ENCODE results near the gene PRTG. TPM values are rescaled to one million over a fixed set of nuclear protein-coding genes. Genes with fewer than 3 reads are reported as not detected.

The PRTG gene, protein sequence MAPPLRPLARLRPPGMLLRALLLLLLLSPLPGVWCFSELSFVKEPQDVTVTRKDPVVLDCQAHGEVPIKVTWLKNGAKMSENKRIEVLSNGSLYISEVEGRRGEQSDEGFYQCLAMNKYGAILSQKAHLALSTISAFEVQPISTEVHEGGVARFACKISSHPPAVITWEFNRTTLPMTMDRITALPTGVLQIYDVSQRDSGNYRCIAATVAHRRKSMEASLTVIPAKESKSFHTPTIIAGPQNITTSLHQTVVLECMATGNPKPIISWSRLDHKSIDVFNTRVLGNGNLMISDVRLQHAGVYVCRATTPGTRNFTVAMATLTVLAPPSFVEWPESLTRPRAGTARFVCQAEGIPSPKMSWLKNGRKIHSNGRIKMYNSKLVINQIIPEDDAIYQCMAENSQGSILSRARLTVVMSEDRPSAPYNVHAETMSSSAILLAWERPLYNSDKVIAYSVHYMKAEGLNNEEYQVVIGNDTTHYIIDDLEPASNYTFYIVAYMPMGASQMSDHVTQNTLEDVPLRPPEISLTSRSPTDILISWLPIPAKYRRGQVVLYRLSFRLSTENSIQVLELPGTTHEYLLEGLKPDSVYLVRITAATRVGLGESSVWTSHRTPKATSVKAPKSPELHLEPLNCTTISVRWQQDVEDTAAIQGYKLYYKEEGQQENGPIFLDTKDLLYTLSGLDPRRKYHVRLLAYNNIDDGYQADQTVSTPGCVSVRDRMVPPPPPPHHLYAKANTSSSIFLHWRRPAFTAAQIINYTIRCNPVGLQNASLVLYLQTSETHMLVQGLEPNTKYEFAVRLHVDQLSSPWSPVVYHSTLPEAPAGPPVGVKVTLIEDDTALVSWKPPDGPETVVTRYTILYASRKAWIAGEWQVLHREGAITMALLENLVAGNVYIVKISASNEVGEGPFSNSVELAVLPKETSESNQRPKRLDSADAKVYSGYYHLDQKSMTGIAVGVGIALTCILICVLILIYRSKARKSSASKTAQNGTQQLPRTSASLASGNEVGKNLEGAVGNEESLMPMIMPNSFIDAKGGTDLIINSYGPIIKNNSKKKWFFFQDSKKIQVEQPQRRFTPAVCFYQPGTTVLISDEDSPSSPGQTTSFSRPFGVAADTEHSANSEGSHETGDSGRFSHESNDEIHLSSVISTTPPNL
- total RNA-seq (2016; rRNA removed; fragmentation: Illumina TruSeq; extraction: Trizol), result 17.1 and 22.3 TPM in 2 replicates
- total RNA-seq (2016; cell fraction: cytosol; rRNA removed; fragmentation: Illumina TruSeq; extraction: Trizol; ENCODE audit: low read depth), result 2.3 and 2.9 TPM in 2 replicates
- total RNA-seq (2016; cell fraction: insoluble cytoplasmic fraction; rRNA removed; fragmentation: Illumina TruSeq; extraction: Trizol), result 17.1 and 19.9 TPM in 2 replicates
- total RNA-seq (2016; cell fraction: membrane; rRNA removed; fragmentation: Illumina TruSeq; extraction: Trizol), result 6.8 and 7.4 TPM in 2 replicates
- 37.3 and 41.9 TPM in 2 replicates for total RNA-seq (2016; cell fraction: nucleus; rRNA removed; fragmentation: Illumina TruSeq; extraction: Trizol)
- polyA plus RNA-seq (2011; rRNA removed), result 9.7 and 13.2 TPM in 2 replicates
- 6.9 and 9.7 TPM in 2 replicates for polyA plus RNA-seq (2011; cell fraction: cytosol; rRNA removed)
- 7.0 and 7.1 TPM in 2 replicates for polyA plus RNA-seq (2011; cell fraction: nucleus; rRNA removed)
- 11.5 and 14.3 TPM in 2 replicates for polyA plus RNA-seq (2012)
- 1.2 and 1.6 TPM in 2 replicates for polyA plus RNA-seq (2016; cell fraction: cytosol; fragmentation: Illumina TruSeq; extraction: Trizol; ENCODE audit: low read depth)
- 7.2 TPM in 2 replicates for polyA plus RNA-seq (2016; cell fraction: insoluble cytoplasmic fraction; fragmentation: Illumina TruSeq; extraction: Trizol; ENCODE audit: low read depth)
- 1.9 TPM in 2 replicates for polyA plus RNA-seq (2016; cell fraction: membrane; fragmentation: Illumina TruSeq; extraction: Trizol; ENCODE audit: low read depth)
- 13.3 and 15.6 TPM in 2 replicates for polyA plus RNA-seq (2016; cell fraction: nucleus; fragmentation: Illumina TruSeq; extraction: Trizol; ENCODE audit: insufficient read depth, low read depth)
- 13.5 and 48.7 TPM in 2 replicates for polyA minus RNA-seq (2011; rRNA and poly(A)+ RNA removed; ENCODE audit: low replicate concordance)
- polyA minus RNA-seq (2011; cell fraction: cytosol; rRNA and poly(A)+ RNA removed), result 36.5 and 37.5 TPM in 2 replicates
- 48.2 and 59.2 TPM in 2 replicates for polyA minus RNA-seq (2011; cell fraction: nucleus; rRNA and poly(A)+ RNA removed)
- percentile 78 among the genes with signal in this experiment for Bru-seq, nascent RNA
- percentile 84 among the genes with signal in this experiment for BruChase-seq, experiment 1, labeled RNA remaining after a 6-hour chase
- percentile 75 among the genes with signal in this experiment for BruChase-seq, experiment 2, labeled RNA remaining after a 2-hour chase
- long read RNA-seq, experiment 1, partial matches to known transcripts, result 0 of 2 reads
- long read RNA-seq, experiment 1, other reads (novel, unspliced or antisense), result 2 of 2 reads
- long read RNA-seq, experiment 2, full-length matches to known transcripts, result 1 of 30 reads
- long read RNA-seq, experiment 2, partial matches to known transcripts, result 3 of 30 reads
- long read RNA-seq, experiment 2, other reads (novel, unspliced or antisense), result 26 of 30 reads

- peak within 1 kb of the TSS; percentile 82 for H3K27ac ChIP-seq (ENCODE audit: extremely low read length, insufficient read depth, low read length)
- peak within 1 kb of the TSS; percentile 73 to 81 (median 79) for H3K4me3 ChIP-seq (replicated peaks in 1 of 3; ENCODE audit: insufficient read depth in 1 of 3, low read depth in 2 of 3, low read length in 3 of 3)
- no peaks in the 10 kb centered on the region for H3K9me3 ChIP-seq (ENCODE audit: low read length)
- intact Hi-C loops (cut with micrococcal nuclease; ENCODE audit: unreplicated experiment), result no loop called here
- H3K4me2 ChIP-seq (ENCODE audit: low read depth, low read length), result peak within 1 kb of the TSS; percentile 89
- H4K20me1 ChIP-seq (ENCODE audit: insufficient read depth, low read length), result no peaks in the 10 kb centered on the region
- FAIRE-seq, result no peak
- CTCF ChIA-PET (ENCODE audit: low intra/inter-chr PET ratio, low total read pairs), result no interaction called here
- ATAC-seq, result peak; percentile 94
- DNase-seq (ENCODE audit: low spot score), result peak; percentile 72
- H3K79me2 ChIP-seq (ENCODE audit: insufficient read depth, low read length), result peaks cover 22% of the 10 kb centered on the region
- H2AFZ ChIP-seq (ENCODE audit: low read length), result peak within 1 kb of the TSS; percentile 94
- peaks cover 0 to 5% of the 10 kb centered on the region in 2 experiments; a peak in 1 of 5 replicates for H3K36me3 ChIP-seq (replicated peaks in 1 of 2; ENCODE audit: control insufficient read depth in 1 of 2, insufficient read depth in 2 of 2, low read length in 2 of 2)
- POLR2A ChIA-PET, result no interaction called here
- peaks cover 42% of the 10 kb centered on the region for H3K4me1 ChIP-seq (ENCODE audit: insufficient read depth, low read length)
- H3K27me3 ChIP-seq (ENCODE audit: control insufficient read depth in 1 of 2, insufficient read depth in 2 of 2, low read length in 2 of 2), result no peaks in the 10 kb centered on the region
- WGBS (ENCODE audit: low lambda C conversion rate), result 2% methylated on average over 29 of the region's 75 CpGs
- BruUV-seq (replicated peaks), result TSS peak; percentile 82
- peak within 1 kb of the TSS; percentile 77 for H3K9ac ChIP-seq (ENCODE audit: insufficient read depth, low read depth, low read length)
- in situ Hi-C loops (cut with HindIII; ENCODE audit: extremely low pct_ligation_motif_present, low pct_unique_long_range_greater_than_20kb), result no loop called here
- no peak for TF ChIP-seq POLR2AphosphoS2 (IDR thresholded peaks at IDR 0.05; ENCODE audit: low read depth, low read length)
- no peak for TF ChIP-seq SRSF4 (IDR thresholded peaks at IDR 0.05; ENCODE audit: low read depth, low read length, poor library complexity, severe bottlenecking)
- TF ChIP-seq ZNF589 (CRISPR knock-in tag; conservative IDR thresholded peaks at IDR 0.05), result no peak
- 0 out of 2 replicates have a peak, but pooled peaks have one; percentile 29 for TF ChIP-seq KLF11 (CRISPR knock-in tag; IDR thresholded peaks at IDR 0.05)
- TF ChIP-seq EHMT2 (IDR thresholded peaks at IDR 0.05; ENCODE audit: borderline replicate concordance, low read depth, low read length), result no peak
- no peak; the same call in 1 of the 2 replicates for TF ChIP-seq ZBTB20 (CRISPR knock-in tag; IDR thresholded peaks at IDR 0.05; ENCODE audit: borderline replicate concordance, low read depth)
- no peak for TF ChIP-seq ZNF891 (CRISPR knock-in tag; IDR thresholded peaks at IDR 0.05)
- TF ChIP-seq SIX1 (CRISPR knock-in tag; IDR thresholded peaks at IDR 0.05; ENCODE audit: borderline replicate concordance), result no peak
- TF ChIP-seq ZZZ3 (CRISPR knock-in tag; IDR thresholded peaks at IDR 0.05; ENCODE audit: borderline replicate concordance), result no peak; the same call in 1 of the 2 replicates
- 0 out of 2 replicates have a peak, but pooled peaks have one; percentile 15 for TF ChIP-seq FOSL2 (CRISPR knock-in tag; IDR thresholded peaks at IDR 0.05)
- no peak for TF ChIP-seq TCF7L2 (IDR thresholded peaks at IDR 0.05; ENCODE audit: low read depth, low read length)
- peak; percentile 74; the same call in 1 of the 2 replicates for TF ChIP-seq HOXD1 (CRISPR knock-in tag; IDR thresholded peaks at IDR 0.05)
- TF ChIP-seq, protein P1, sequence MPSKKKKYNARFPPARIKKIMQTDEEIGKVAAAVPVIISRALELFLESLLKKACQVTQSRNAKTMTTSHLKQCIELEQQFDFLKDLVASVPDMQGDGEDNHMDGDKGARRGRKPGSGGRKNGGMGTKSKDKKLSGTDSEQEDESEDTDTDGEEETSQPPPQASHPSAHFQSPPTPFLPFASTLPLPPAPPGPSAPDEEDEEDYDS (CRISPR knock-in tag; IDR thresholded peaks at IDR 0.05), result no peak
Measured at GRCh38 chr15:55742927-55743728, at the start of gene PRTG. TSS of gene PRTG (minus strand) at chr15:55743152. CDS start at chr15:55742931, 221 bp downstream.

Measured in HepG2 (cell line).